HepG2 (cell line): Measurements from ENCODE around the gene TCERG1L. TPM values are rescaled to one million over a fixed set of nuclear protein-coding genes. Genes with fewer than 3 reads are reported as not detected.

ENCODE experiments used
- ATAC-seq: fragments of 200-7000 bp; cut with Tn5 transposase; 3 replicates; pipeline ENCODE4 v1.9.1; 2020; ENCODE audit warnings: mild to moderate bottlenecking, moderate library complexity
- BruUV-seq: library from RNA; stranded (reverse); fragments of 400-500 nt; replicated peaks from 2 replicates; lab custom pipeline; 2021; lab: Mats Ljungman, UMichigan
- CTCF ChIA-PET: fragments of 300-600 bp; formaldehyde crosslinking; extraction: SDS; loops from one replicate; lab custom pipeline; 2021; ENCODE audit warnings: low total read pairs, inconsistent platforms, low intra/inter-chr PET ratio; lab: Yijun Ruan, JAX
- POLR2A ChIA-PET: fragments of 350-600 bp; sonication (Branson Sonifier 250); formaldehyde crosslinking; loops from one replicate; lab custom pipeline; 2020; ENCODE audit warnings: antibody characterized with exemption, inconsistent platforms; lab: Yijun Ruan, JAX
- DNase-seq: peaks from one replicate; pipeline ENCODE4 v3.0.0-alpha.2; 2015; ENCODE audit warnings: low spot score
- FAIRE-seq: peaks from 3 replicates; lab custom pipeline; 2011; peaks lifted over from hg19 to GRCh38; lab: Jason Lieb, UNC
- H2AFZ ChIP-seq: one replicate; pipeline ENCODE4 v1.6.1; 2011; ENCODE audit warnings: low read length, inconsistent platforms
- H3K27ac ChIP-seq: fragments of 300-600 bp; 3 replicates; pipeline ENCODE4 v1.8.0; 2011; ENCODE audit warnings: mixed run types, mild to moderate bottlenecking, mixed read lengths, low read length, inconsistent platforms; ENCODE audit not compliant: insufficient read depth; ENCODE audit errors: extremely low read length
- H3K27me3 ChIP-seq, 2 experiments: fragments of 200-600 bp in 1 of 2; 2 replicates in 1 of 2; 3 replicates in 1 of 2; pipeline versions ENCODE4 v1.6.0 to v1.8.0; 2011; ENCODE audit warnings: low read length in 2 of 2, mild to moderate bottlenecking in 2 of 2, moderate library complexity in 2 of 2, inconsistent platforms in 1 of 2; ENCODE audit not compliant: insufficient read depth in 2 of 2, control insufficient read depth in 1 of 2
- H3K36me3 ChIP-seq, 2 experiments: fragments of 200-600 bp in 1 of 2; replicated peaks in 1 of 2; 2 replicates in 1 of 2; 3 replicates in 1 of 2; pipeline versions ENCODE4 v1.5.1 to v1.8.0; 2011; ENCODE audit warnings: low read length in 2 of 2, inconsistent platforms in 1 of 2; ENCODE audit not compliant: insufficient read depth in 2 of 2, control insufficient read depth in 1 of 2
- H3K4me1 ChIP-seq: 2 replicates; pipeline ENCODE4 v1.5.1; 2012; ENCODE audit warnings: low read length, inconsistent platforms; ENCODE audit not compliant: insufficient read depth
- H3K4me2 ChIP-seq: 2 replicates; pipeline ENCODE4 v1.6.0; 2011; ENCODE audit warnings: low read depth, low read length, inconsistent platforms
- H3K4me3 ChIP-seq, 3 experiments: fragments of 200-600 bp in 1 of 3; sonication (generic), shearing (Covaris generic) in 1 of 3; replicated peaks in 1 of 3; 2 replicates each; pipeline ENCODE4 v1.5.1; 2011 to 2016; ENCODE audit warnings: low read length in 3 of 3, inconsistent platforms in 2 of 3, low read depth in 2 of 3, mild to moderate bottlenecking in 2 of 3, control low read depth in 1 of 3, mixed read lengths in 1 of 3; ENCODE audit not compliant: insufficient read depth in 1 of 3
- H3K79me2 ChIP-seq: one replicate; pipeline ENCODE4 v1.6.1; 2011; ENCODE audit warnings: low read length, inconsistent platforms; ENCODE audit not compliant: insufficient read depth
- H3K9ac ChIP-seq: 2 replicates; pipeline ENCODE4 v1.6.0; 2011; ENCODE audit warnings: mild to moderate bottlenecking, low read depth, low read length, inconsistent platforms; ENCODE audit not compliant: insufficient read depth
- H3K9me3 ChIP-seq: 2 replicates; pipeline ENCODE4 v1.5.1; 2012; ENCODE audit warnings: mild to moderate bottlenecking, low read length
- H4K20me1 ChIP-seq: 2 replicates; pipeline ENCODE4 v1.6.0; 2011; ENCODE audit warnings: inconsistent platforms, mild to moderate bottlenecking, low read length, moderate library complexity; ENCODE audit not compliant: insufficient read depth
- ATAD3A ChIP-seq: sonication (generic); formaldehyde crosslinking; IDR thresholded peaks from 2 replicates; pipeline ENCODE4 v1.4.0; 2020; ENCODE audit warnings: missing genetic modification reagents
- KLF12 ChIP-seq: sonication (generic); formaldehyde crosslinking; IDR thresholded peaks from 2 replicates; pipeline ENCODE4 v1.4.0; 2020; ENCODE audit warnings: missing genetic modification reagents, borderline replicate concordance
- KMT2B ChIP-seq: IDR thresholded peaks from 2 replicates; pipeline ENCODE4 v1.6.1; 2016; ENCODE audit warnings: missing genetic modification reagents, missing compliant biosample characterization
- NFKB2 ChIP-seq: sonication (generic); formaldehyde crosslinking; IDR thresholded peaks from 2 replicates; pipeline ENCODE4 v1.4.0; 2020; ENCODE audit warnings: missing genetic modification reagents, borderline replicate concordance
- PITX1 ChIP-seq: sonication (generic); formaldehyde crosslinking; IDR thresholded peaks from 2 replicates; pipeline ENCODE4 v1.5.1; 2020; ENCODE audit warnings: mild to moderate bottlenecking, missing genetic modification reagents
- POLR2AphosphoS5 ChIP-seq: IDR thresholded peaks from 2 replicates; pipeline ENCODE4 v1.6.1; 2012; ENCODE audit warnings: low read depth, low read length
- ZNF547 ChIP-seq: sonication (generic); formaldehyde crosslinking; IDR thresholded peaks from 2 replicates; pipeline ENCODE4 v1.5.1; 2020; ENCODE audit warnings: mild to moderate bottlenecking, missing genetic modification reagents
- ZNF746 ChIP-seq: sonication (generic); formaldehyde crosslinking; IDR thresholded peaks from 2 replicates; pipeline ENCODE4 v1.8.0; 2022; ENCODE audit warnings: mild to moderate bottlenecking, missing genetic modification reagents
- ZNF761 ChIP-seq: sonication (generic); formaldehyde crosslinking; conservative IDR thresholded peaks from 2 replicates; pipeline ENCODE4 v1.4.0; 2020; ENCODE audit warnings: mild to moderate bottlenecking, missing genetic modification reagents
- WGBS: methylation state at CpG from one replicate; pipeline ENCODE4 v1.1.6; 2017; ENCODE audit warnings: low lambda C conversion rate; 5-methylcytosine and 5-hydroxymethylcytosine counted together
- in situ Hi-C: cut with HindIII; loops from 2 replicates; pipeline ENCODE4 v1.10.0; 2017; ENCODE audit warnings: low pct_unique_long_range_greater_than_20kb; ENCODE audit not compliant: extremely low pct_ligation_motif_present
- intact Hi-C: fragments of 100-400 bp; cut with micrococcal nuclease; formaldehyde crosslinking; loops from one replicate; pipeline ENCODE4 v1.10.0; 2022; ENCODE audit not compliant: unreplicated experiment
- polyA plus RNA-seq, 8 experiments: library from polyadenylated mRNA; depleted of rRNA in 3 of 8; stranded (reverse) in 7 of 8; unstranded in 1 of 8; fragments of >200 nt; fragmentation: Illumina TruSeq in 4 of 8; extraction: Trizol in 4 of 8; gene quantifications; 2 replicates each; pipeline versions ENCODE4 v1.2.1 to v1.2.3, GENCODE V29; 2011 to 2016; ENCODE audit warnings: low read depth in 4 of 8, missing spikeins in 1 of 8, mixed read lengths in 1 of 8; ENCODE audit not compliant: insufficient read depth in 1 of 8
- total RNA-seq, 5 experiments: library from RNA; depleted of rRNA; stranded (reverse); fragments of >200 nt; fragmentation: Illumina TruSeq; extraction: Trizol; gene quantifications; 2 replicates each; pipeline ENCODE4 v1.2.3, GENCODE V29; 2016; ENCODE audit warnings: low read depth in 1 of 5

Gene TCERG1L
- total and polyA plus RNA-seq, 2 of the 13 experiments (the other 11 are each of a cell fraction or from before 2014, with no cell fraction given): not detected

DNA sequence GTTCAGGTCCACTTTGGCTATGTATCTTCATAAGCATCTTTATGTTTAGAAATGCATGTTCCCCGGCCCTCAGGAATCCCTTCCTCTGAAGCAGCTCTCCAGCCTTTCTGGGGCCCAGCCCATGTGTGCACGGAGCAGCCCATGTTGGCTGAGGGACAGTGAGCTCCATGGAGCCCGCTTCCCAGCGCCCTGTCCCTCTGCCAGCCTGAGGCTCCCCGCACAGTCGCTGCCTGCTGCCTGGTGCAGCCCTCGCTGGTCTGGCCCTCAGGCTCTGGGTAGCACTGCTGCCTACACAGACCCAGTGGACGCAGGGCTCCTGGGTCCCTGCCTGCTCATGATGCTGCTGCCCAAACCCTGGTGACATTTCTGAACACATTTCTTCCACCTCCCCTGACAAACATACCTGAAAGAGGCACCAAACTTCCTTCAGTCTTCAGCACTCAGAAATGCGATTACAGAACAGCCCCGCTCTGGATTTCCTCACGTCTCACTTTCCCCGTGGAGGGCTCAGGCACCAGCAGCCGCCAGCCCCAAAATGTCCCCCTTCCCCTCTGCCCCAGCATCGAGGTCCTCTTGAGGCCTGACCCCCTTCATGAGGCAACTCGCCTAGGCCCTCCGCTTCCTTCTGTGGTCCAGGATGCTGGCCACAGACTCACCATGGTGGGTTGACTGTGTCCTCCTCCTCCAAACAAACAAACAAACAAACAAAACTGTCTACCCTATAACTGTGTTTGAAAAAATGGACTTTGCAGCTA is 5.0 kb upstream of the TCERG1L start:
- Histone ChIP-seq H3K4me2 (no peak overlapping the region), H3K4me1 (no peaks in the 10 kb centered on the region), H3K36me3 (no peaks in the 10 kb centered on the region), H3K9me3 (no peaks in the 10 kb centered on the region), H3K9ac (no peak overlapping the region), H3K4me3 (no peak overlapping the region), H3K27me3 (peaks cover 7 to 36% of the 10 kb centered on the region in 2 experiments; a peak in 4 of 5 replicates), H4K20me1 (no peaks in the 10 kb centered on the region), H3K79me2 (no peaks in the 10 kb centered on the region), H3K27ac (no peak overlapping the region), H2AFZ (no peak overlapping the region)
- no TSS peak for BruUV-seq
- no peak for ATAC-seq
- no peak for DNase-seq
- 1% methylated on average over 10 of the region's 16 CpGs for WGBS
- in situ Hi-C loops (no loop called here), intact Hi-C loops (no loop called here)
- no peak for FAIRE-seq
- ChIA-PET POLR2A (no interaction called here), CTCF (no interaction called here)
- no peak for TF ChIP-seq ZNF547
- no peak for TF ChIP-seq ATAD3A (CRISPR knock-in tag)

- no peaks in the 10 kb centered on the region for H4K20me1 ChIP-seq
- H3K79me2 ChIP-seq: no peaks in the 10 kb centered on the region
- no peak overlapping the region for H2AFZ ChIP-seq
- intact Hi-C loops: no loop called here
- H3K27me3 ChIP-seq: peaks cover 6 to 25% of the 10 kb centered on the region in 2 experiments; a peak in 3 of 5 replicates
- no peak overlapping the region for H3K27ac ChIP-seq
- ATAC-seq (no peak), FAIRE-seq (no peak), DNase-seq (no peak)
- ChIA-PET POLR2A (no interaction called here), CTCF (no interaction called here)
- H3K9ac ChIP-seq: no peak overlapping the region
- H3K4me3 ChIP-seq: no peak overlapping the region
- H3K4me1 ChIP-seq: no peaks in the 10 kb centered on the region
- in situ Hi-C loops: no loop called here
- H3K9me3 ChIP-seq: no peaks in the 10 kb centered on the region
- WGBS: 11% methylated on average over 9 of the region's 9 CpGs
- H3K36me3 ChIP-seq: no peaks in the 10 kb centered on the region
- no peak overlapping the region for H3K4me2 ChIP-seq
- TF ChIP-seq KMT2B (CRISPR knock-in tag): no peak
- no peak for TF ChIP-seq NFKB2 (CRISPR knock-in tag)
- no peak for TF ChIP-seq PITX1 (CRISPR knock-in tag)
- TF ChIP-seq KLF12 (CRISPR knock-in tag): no peak
- TF ChIP-seq POLR2AphosphoS5: no peak
- no peak for TF ChIP-seq ZNF746 (CRISPR knock-in tag)
- TF ChIP-seq ZNF761: no peak
- BruUV-seq: no TSS peak
Observed at GRCh38 chr10:131315344-131315743, 3.8 kb upstream of the TCERG1L start.
